Measurements from ENCODE around the gene IFT52. TPM values are rescaled to one million over a fixed set of nuclear protein-coding genes. Genes with fewer than 3 reads are reported as not detected.

Gene IFT52
- total RNA-seq, 1 donor from 2014 or later: 44.7 TPM

DNA sequence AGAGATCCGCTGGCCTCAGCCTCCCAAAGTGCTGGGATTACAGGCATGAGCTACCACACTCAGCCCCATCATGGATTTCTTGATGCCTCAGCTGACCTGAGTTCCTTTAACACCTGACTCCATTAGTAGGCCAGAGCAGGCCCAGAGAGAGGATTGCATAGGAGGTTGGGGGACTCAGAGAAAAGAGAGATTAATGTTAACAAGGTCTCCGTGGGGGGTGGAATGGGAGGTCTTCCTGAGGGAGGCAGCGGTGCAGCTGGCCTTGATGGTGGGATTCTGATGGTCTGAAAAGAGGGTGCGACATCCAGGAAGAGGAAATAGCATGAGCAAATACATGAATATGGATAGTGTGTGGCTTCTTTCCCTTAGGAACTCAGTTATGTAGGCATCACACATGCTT, 22.0 kb upstream of the IFT52 start:
- DNase-seq (ENCODE audit: low spot score in 2 of 2, unreplicated experiment in 2 of 2): no peak
- H3K36me3 Mint-ChIP-seq: no peaks in the 10 kb centered on the region
- H3K4me1 Mint-ChIP-seq: no peaks in the 10 kb centered on the region
- no peaks in the 10 kb centered on the region for H3K27me3 Mint-ChIP-seq (ENCODE audit: low read depth)
- no peak overlapping the region for H3K4me3 Mint-ChIP-seq
- TF ChIP-seq, protein P1, sequence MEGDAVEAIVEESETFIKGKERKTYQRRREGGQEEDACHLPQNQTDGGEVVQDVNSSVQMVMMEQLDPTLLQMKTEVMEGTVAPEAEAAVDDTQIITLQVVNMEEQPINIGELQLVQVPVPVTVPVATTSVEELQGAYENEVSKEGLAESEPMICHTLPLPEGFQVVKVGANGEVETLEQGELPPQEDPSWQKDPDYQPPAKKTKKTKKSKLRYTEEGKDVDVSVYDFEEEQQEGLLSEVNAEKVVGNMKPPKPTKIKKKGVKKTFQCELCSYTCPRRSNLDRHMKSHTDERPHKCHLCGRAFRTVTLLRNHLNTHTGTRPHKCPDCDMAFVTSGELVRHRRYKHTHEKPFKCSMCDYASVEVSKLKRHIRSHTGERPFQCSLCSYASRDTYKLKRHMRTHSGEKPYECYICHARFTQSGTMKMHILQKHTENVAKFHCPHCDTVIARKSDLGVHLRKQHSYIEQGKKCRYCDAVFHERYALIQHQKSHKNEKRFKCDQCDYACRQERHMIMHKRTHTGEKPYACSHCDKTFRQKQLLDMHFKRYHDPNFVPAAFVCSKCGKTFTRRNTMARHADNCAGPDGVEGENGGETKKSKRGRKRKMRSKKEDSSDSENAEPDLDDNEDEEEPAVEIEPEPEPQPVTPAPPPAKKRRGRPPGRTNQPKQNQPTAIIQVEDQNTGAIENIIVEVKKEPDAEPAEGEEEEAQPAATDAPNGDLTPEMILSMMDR (IDR thresholded peaks at IDR 0.05; ENCODE audit: unreplicated experiment): no peak
- no peaks in the 10 kb centered on the region for H3K9me3 Mint-ChIP-seq
- H3K27ac Mint-ChIP-seq: no peak overlapping the region

- DNase-seq (ENCODE audit: low spot score in 2 of 2, unreplicated experiment in 2 of 2): no peak
- no peaks in the 10 kb centered on the region for H3K4me1 Mint-ChIP-seq
- H3K4me3 Mint-ChIP-seq: no peak overlapping the region
- H3K36me3 Mint-ChIP-seq: no peaks in the 10 kb centered on the region
- H3K9me3 Mint-ChIP-seq: no peaks in the 10 kb centered on the region
- no peaks in the 10 kb centered on the region for H3K27me3 Mint-ChIP-seq (ENCODE audit: low read depth)
- H3K27ac Mint-ChIP-seq: no peak overlapping the region
- TF ChIP-seq, protein P1 (IDR thresholded peaks at IDR 0.05; ENCODE audit: unreplicated experiment): no peak
Observed at GRCh38 chr20:43569282-43569681, 21.5 kb upstream of the IFT52 start.

GRCh38 chr20:43570496-43570895, 20.2 kb upstream of the IFT52 start:
- H3K4me3 Mint-ChIP-seq: no peak overlapping the region
- H3K9me3 Mint-ChIP-seq: no peaks in the 10 kb centered on the region
- H3K4me1 Mint-ChIP-seq: no peaks in the 10 kb centered on the region
- no peak for DNase-seq (ENCODE audit: low spot score in 2 of 2, unreplicated experiment in 2 of 2)
- no peaks in the 10 kb centered on the region for H3K36me3 Mint-ChIP-seq
- no peaks in the 10 kb centered on the region for H3K27me3 Mint-ChIP-seq (ENCODE audit: low read depth)
- H3K27ac Mint-ChIP-seq: no peak overlapping the region
- TF ChIP-seq, protein P1 (IDR thresholded peaks at IDR 0.05; ENCODE audit: unreplicated experiment): no peak

GRCh38 chr20:43571310-43571709, 19.4 kb upstream of the IFT52 start:
- no peaks in the 10 kb centered on the region for H3K27me3 Mint-ChIP-seq (ENCODE audit: low read depth)
- H3K27ac Mint-ChIP-seq: no peak overlapping the region
- H3K4me1 Mint-ChIP-seq: no peaks in the 10 kb centered on the region
- DNase-seq (ENCODE audit: low spot score in 2 of 2, unreplicated experiment in 2 of 2): no peak
- H3K9me3 Mint-ChIP-seq: no peaks in the 10 kb centered on the region
- no peak overlapping the region for H3K4me3 Mint-ChIP-seq
- TF ChIP-seq, protein P1 (IDR thresholded peaks at IDR 0.05; ENCODE audit: unreplicated experiment): no peak
- no peaks in the 10 kb centered on the region for H3K36me3 Mint-ChIP-seq

GRCh38 chr20:43571771-43572170, 19.0 kb upstream of the IFT52 start:
- H3K4me1 Mint-ChIP-seq: no peaks in the 10 kb centered on the region
- H3K36me3 Mint-ChIP-seq: no peaks in the 10 kb centered on the region
- no peaks in the 10 kb centered on the region for H3K27me3 Mint-ChIP-seq (ENCODE audit: low read depth)
- no peaks in the 10 kb centered on the region for H3K9me3 Mint-ChIP-seq
- DNase-seq (ENCODE audit: low spot score in 2 of 2, unreplicated experiment in 2 of 2): no peak
- TF ChIP-seq, protein P1 (IDR thresholded peaks at IDR 0.05; ENCODE audit: unreplicated experiment): no peak
- no peak overlapping the region for H3K27ac Mint-ChIP-seq
- H3K4me3 Mint-ChIP-seq: no peak overlapping the region

DNA sequence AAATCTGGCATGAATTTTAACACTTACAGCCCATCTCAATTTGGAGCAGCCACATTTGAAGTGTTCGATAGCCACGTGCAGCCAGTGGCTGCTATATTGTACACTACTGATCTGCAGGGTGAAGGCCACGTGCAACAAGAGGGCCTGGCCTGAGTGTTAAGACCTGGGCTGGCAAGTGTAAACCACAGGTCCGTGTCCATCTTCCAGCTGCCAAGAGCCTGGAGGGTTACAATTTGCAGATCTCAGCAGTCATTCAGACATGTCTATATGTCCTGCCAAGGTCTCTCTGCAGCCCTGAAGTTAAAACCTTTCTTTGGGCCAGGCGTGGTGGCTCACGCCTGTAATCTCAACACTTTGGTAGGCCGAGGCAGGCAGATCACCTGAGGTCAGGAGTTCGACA, 17.8 kb upstream of the IFT52 start:
- TF ChIP-seq, protein P1 (IDR thresholded peaks at IDR 0.05; ENCODE audit: unreplicated experiment): no peak
- Mint-ChIP-seq H3K36me3 (no peaks in the 10 kb centered on the region), H3K27me3 (ENCODE audit: low read depth) (no peaks in the 10 kb centered on the region), H3K4me1 (no peaks in the 10 kb centered on the region), H3K4me3 (no peak overlapping the region), H3K9me3 (no peaks in the 10 kb centered on the region), H3K27ac (no peak overlapping the region)
- no peak for DNase-seq (ENCODE audit: low spot score in 2 of 2, unreplicated experiment in 2 of 2)
